ENCODE measurements around the gene UTP11.

DNA sequence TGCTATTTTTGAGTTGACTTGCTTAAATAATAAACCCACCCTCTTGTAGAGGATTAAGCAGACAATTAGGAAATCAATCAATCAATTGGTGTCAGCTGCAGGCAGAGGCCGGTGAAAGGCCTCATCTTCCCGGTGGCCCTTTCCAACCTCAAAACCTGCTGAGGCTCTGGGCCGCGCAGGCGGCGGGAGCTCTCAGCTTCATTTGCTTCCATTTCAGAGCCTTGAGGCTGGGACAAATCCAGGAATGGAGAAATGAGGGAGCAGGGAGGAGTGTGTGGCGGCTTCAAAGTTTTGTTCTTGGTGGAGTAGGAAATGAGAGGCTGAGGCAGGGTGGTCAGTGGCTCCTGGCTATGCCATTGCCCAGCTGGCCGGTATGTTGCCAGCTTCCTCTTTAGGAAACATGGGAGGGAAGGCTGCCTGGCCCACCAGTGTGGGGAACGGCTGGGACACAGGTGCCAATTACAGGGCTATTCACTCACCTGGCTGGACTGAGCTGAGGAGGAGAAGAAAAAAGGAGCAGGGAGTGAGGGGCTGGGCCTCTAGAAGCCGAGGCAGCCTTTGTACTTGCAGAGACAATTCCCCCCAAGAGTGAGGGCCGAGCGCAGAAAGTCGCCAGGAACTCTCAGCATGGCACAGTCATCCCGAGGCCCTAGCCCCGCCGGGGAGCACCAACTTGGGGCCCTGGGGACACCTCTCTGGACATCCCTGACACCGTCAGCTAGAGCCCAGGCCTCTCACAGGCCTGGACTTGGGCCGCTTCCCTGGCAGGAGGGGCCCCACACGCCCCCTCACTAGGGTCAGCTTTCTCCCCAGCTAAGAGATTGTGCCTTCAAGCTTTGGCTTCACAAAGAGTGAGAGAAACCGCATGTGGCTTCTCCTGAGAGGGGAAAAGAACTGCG, 29.7 kb downstream of the UTP11 start:
- TF ChIP-seq CTCF (IDR thresholded peaks at IDR 0.05) = no peak
- no peak for TF ChIP-seq EP300 (IDR thresholded peaks at IDR 0.05)
